HG02870 (cell line): ENCODE data around the gene GUCA2B.

Experiments
- ATAC-seq: cut with Tn5 transposase; IDR thresholded peaks from one replicate; pipeline ENCODE4 v1.9.1; 2021; ENCODE audit warnings: mild to moderate bottlenecking, moderate library complexity; ENCODE audit not compliant: unreplicated experiment

Gene GUCA2B

GRCh38 chr1:42183957-42184268, 30.7 kb downstream of the GUCA2B start:
- ATAC-seq, result no peak

- ATAC-seq, result no peak
These were observed 31.4 kb downstream of the GUCA2B start for GRCh38 chr1:42184616-42185015.

GRCh38 chr1:42186152-42186551, 32.9 kb downstream of the GUCA2B start:
- ATAC-seq, result no peak

- ATAC-seq, result no peak
These were observed 37.0 kb downstream of the GUCA2B start for GRCh38 chr1:42189931-42190853.

- no peak for ATAC-seq
These were observed 38.1 kb downstream of the GUCA2B start for GRCh38 chr1:42191319-42191718.

GRCh38 chr1:42192106-42192505, 38.9 kb downstream of the GUCA2B start:
- ATAC-seq, result no peak

- ATAC-seq, result no peak
These were observed 42.6 kb downstream of the GUCA2B start for GRCh38 chr1:42195841-42196240.

- no peak for ATAC-seq
These were observed 45.0 kb downstream of the GUCA2B start for GRCh38 chr1:42198251-42198650.

- no peak for ATAC-seq
These were observed 48.8 kb downstream of the GUCA2B start for GRCh38 chr1:42201986-42202385.
